SKM-1 treated with dmso at 0.1 percent for 144 hours (cell line): ENCODE results near the gene SYNGR4.
A peak's percentile ranks its signal among the peaks of the same experiment; 100 is the strongest.

Experiments used
- DNase-seq: peaks from one replicate; lab custom pipeline; 2025; ENCODE audit not compliant: unreplicated experiment; lab: John Stamatoyannopoulos, UW

Gene SYNGR4

GRCh38 chr19:48341515-48342413 lies 22.4 kb upstream of the SYNGR4 start:
- DNase-seq = no peak

GRCh38 chr19:48342414-48342738 lies 21.8 kb upstream of the SYNGR4 start:
- DNase-seq = no peak

- no peak for DNase-seq
These were observed 21.2 kb upstream of the SYNGR4 start for GRCh38 chr19:48342841-48343540.

GRCh38 chr19:48344892-48345291 lies 19.3 kb upstream of the SYNGR4 start:
- no peak for DNase-seq

- DNase-seq = no peak
These were observed 18.0 kb upstream of the SYNGR4 start for GRCh38 chr19:48346191-48346590.

GRCh38 chr19:48348045-48348444 lies 16.1 kb upstream of the SYNGR4 start:
- DNase-seq = no peak

- DNase-seq = no peak
These were observed 15.4 kb upstream of the SYNGR4 start for GRCh38 chr19:48348737-48349136.

- no peak for DNase-seq
These were observed 13.3 kb upstream of the SYNGR4 start for GRCh38 chr19:48350856-48351255.

GRCh38 chr19:48351341-48351752 lies 12.8 kb upstream of the SYNGR4 start:
- peak; percentile 30 for DNase-seq

GRCh38 chr19:48353677-48354076 lies 10.5 kb upstream of the SYNGR4 start:
- DNase-seq = no peak

GRCh38 chr19:48354332-48354992 lies 9.7 kb upstream of the SYNGR4 start:
- DNase-seq = no peak

- DNase-seq = no peak
These were observed 8.7 kb upstream of the SYNGR4 start for GRCh38 chr19:48355365-48355954.

- DNase-seq = no peak
These were observed 5.0 kb upstream of the SYNGR4 start for GRCh38 chr19:48359123-48359522.

GRCh38 chr19:48361912-48362311 lies 2.3 kb upstream of the SYNGR4 start:
- DNase-seq = no peak

- peak; percentile 64 for DNase-seq
These were observed 1.3 kb upstream of the SYNGR4 start for GRCh38 chr19:48362716-48363499.

GRCh38 chr19:48363500-48363809 lies 712 bp upstream of the SYNGR4 start:
- no peak for DNase-seq

GRCh38 chr19:48364598-48365348 lies 606 bp downstream of the SYNGR4 start:
- no peak for DNase-seq

GRCh38 chr19:48365602-48366001 lies 1.4 kb downstream of the SYNGR4 start:
- no peak for DNase-seq

- DNase-seq = no peak
These were observed 3.7 kb downstream of the SYNGR4 start for GRCh38 chr19:48367855-48368254.

GRCh38 chr19:48368936-48369335 lies 4.8 kb downstream of the SYNGR4 start:
- DNase-seq = no peak
